ENCODE measurements around the gene RBM6. TPM values are rescaled to one million over a fixed set of nuclear protein-coding genes. Genes with fewer than 3 reads are reported as not detected.
A peak's percentile ranks its signal among the peaks of the same experiment; 100 is the strongest.

Gene RBM6
- total RNA-seq, 1 donor, result 50.7 TPM

- no peak overlapping the region for H3K27ac ChIP-seq (ENCODE audit: low read depth, low read length)
- no peaks in the 10 kb centered on the region for H3K9me3 ChIP-seq (ENCODE audit: low read depth, low read length)
- no peaks in the 10 kb centered on the region for H3K79me2 ChIP-seq (ENCODE audit: insufficient read depth, low read length)
- no peak for TF ChIP-seq CTCF (IDR thresholded peaks at IDR 0.05; ENCODE audit: extremely low read depth, low read depth, low read length)
- H3K36me3 ChIP-seq (ENCODE audit: insufficient read depth, low read length), result peaks cover 26% of the 10 kb centered on the region
- DNase-seq (ENCODE audit: insufficient read length, low spot score, missing footprints), result peak; percentile 86
- H3K27me3 ChIP-seq (ENCODE audit: insufficient read depth, low read length), result no peaks in the 10 kb centered on the region
- H3K4me1 ChIP-seq (ENCODE audit: insufficient read depth, low read length), result peaks cover 5% of the 10 kb centered on the region
- H3K4me2 ChIP-seq (ENCODE audit: insufficient read depth, low read length), result no peak overlapping the region
- no peak overlapping the region for H3K4me3 ChIP-seq (ENCODE audit: insufficient read depth, low read length)
- H2AFZ ChIP-seq (ENCODE audit: low read length), result no peak overlapping the region
- H4K20me1 ChIP-seq (ENCODE audit: insufficient read depth, low read length), result peaks cover 31% of the 10 kb centered on the region
Observed at GRCh38 chr3:50122661-50123391, 182.9 kb downstream of the RBM6 start.

DNA sequence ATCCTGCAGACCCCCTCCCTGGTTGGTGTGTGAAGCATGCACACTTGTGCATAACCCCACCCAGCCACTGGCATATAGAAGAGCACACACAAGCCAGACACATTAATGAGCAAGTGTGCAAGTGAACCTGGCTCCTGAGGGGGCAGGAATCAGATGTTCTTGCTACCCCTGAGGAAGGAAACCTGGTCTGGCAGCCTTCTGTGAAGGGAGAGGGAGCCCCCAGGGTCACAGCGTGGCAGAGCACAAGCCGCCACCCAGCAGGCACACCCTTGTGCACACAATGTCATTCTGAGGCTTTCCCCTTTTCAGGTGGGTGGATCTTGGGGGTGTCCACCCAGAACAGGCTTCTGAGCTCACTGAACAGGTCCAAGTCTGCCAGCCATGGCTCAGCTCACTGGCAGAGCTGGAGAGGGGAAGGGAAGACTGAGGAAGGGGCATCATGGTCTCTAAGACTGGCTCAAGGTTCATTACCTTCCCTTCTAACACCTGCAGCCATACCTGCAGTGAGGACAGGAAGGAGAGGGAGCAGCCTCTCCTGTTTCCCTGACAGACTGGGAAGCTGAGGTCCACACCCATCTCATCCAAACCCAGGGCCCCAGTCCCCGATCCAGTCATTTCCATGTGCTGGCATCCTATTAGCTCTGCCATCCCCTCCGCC, 183.6 kb downstream of the RBM6 start:
- H3K27me3 ChIP-seq (ENCODE audit: insufficient read depth, low read length), result no peaks in the 10 kb centered on the region
- TF ChIP-seq CTCF (IDR thresholded peaks at IDR 0.05; ENCODE audit: extremely low read depth, low read depth, low read length), result no peak
- H3K4me1 ChIP-seq (ENCODE audit: insufficient read depth, low read length), result peaks cover 5% of the 10 kb centered on the region
- H2AFZ ChIP-seq (ENCODE audit: low read length), result no peak overlapping the region
- H3K27ac ChIP-seq (ENCODE audit: low read depth, low read length), result no peak overlapping the region
- no peaks in the 10 kb centered on the region for H3K79me2 ChIP-seq (ENCODE audit: insufficient read depth, low read length)
- peak; percentile 80 for DNase-seq (ENCODE audit: insufficient read length, low spot score, missing footprints)
- H3K9me3 ChIP-seq (ENCODE audit: low read depth, low read length), result no peaks in the 10 kb centered on the region
- peaks cover 26% of the 10 kb centered on the region for H4K20me1 ChIP-seq (ENCODE audit: insufficient read depth, low read length)
- peaks cover 19% of the 10 kb centered on the region for H3K36me3 ChIP-seq (ENCODE audit: insufficient read depth, low read length)
- H3K4me3 ChIP-seq (ENCODE audit: insufficient read depth, low read length), result no peak overlapping the region
- H3K4me2 ChIP-seq (ENCODE audit: insufficient read depth, low read length), result no peak overlapping the region

GRCh38 chr3:50124052-50124799, 184.3 kb downstream of the RBM6 start:
- Histone ChIP-seq H3K27ac (ENCODE audit: low read depth, low read length) (no peak overlapping the region), H3K9me3 (ENCODE audit: low read depth, low read length) (no peaks in the 10 kb centered on the region), H4K20me1 (ENCODE audit: insufficient read depth, low read length) (peaks cover 25% of the 10 kb centered on the region), H3K36me3 (ENCODE audit: insufficient read depth, low read length) (peaks cover 15% of the 10 kb centered on the region), H3K4me3 (ENCODE audit: insufficient read depth, low read length) (no peak overlapping the region), H3K79me2 (ENCODE audit: insufficient read depth, low read length) (no peaks in the 10 kb centered on the region), H2AFZ (ENCODE audit: low read length) (no peak overlapping the region), H3K4me2 (ENCODE audit: insufficient read depth, low read length) (no peak overlapping the region), H3K27me3 (ENCODE audit: insufficient read depth, low read length) (no peaks in the 10 kb centered on the region), H3K4me1 (ENCODE audit: insufficient read depth, low read length) (peaks cover 5% of the 10 kb centered on the region)
- DNase-seq (ENCODE audit: insufficient read length, low spot score, missing footprints), result peak; percentile 96
- no peak for TF ChIP-seq CTCF (IDR thresholded peaks at IDR 0.05; ENCODE audit: extremely low read depth, low read depth, low read length)

DNA sequence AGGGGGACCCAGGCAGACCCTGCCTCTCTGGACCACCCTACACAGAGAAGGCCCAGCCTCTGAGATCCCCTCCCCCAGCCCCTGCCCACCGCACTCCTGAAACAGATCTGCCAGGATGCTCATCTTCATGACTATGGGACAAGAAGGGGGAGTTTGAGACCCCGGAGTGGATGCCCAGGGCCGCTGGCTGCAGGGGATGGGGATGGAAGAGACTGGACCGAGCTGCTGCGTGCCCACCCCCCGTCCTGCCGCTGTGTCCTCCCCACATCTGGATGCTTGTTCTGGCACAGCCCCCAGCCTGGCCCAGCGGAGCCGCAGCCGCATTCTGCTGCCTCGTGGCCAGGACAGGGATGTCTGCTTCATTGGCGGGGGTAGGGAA, 184.8 kb downstream of the RBM6 start:
- DNase-seq (ENCODE audit: insufficient read length, low spot score, missing footprints), result peak; percentile 88
- no peak overlapping the region for H2AFZ ChIP-seq (ENCODE audit: low read length)
- no peak overlapping the region for H3K27ac ChIP-seq (ENCODE audit: low read depth, low read length)

More for the DNA sequence above, 184.8 kb downstream of the RBM6 start:
- H3K27me3 ChIP-seq (ENCODE audit: insufficient read depth, low read length), result no peaks in the 10 kb centered on the region
- peaks cover 13% of the 10 kb centered on the region for H3K36me3 ChIP-seq (ENCODE audit: insufficient read depth, low read length)
- H3K9me3 ChIP-seq (ENCODE audit: low read depth, low read length), result no peaks in the 10 kb centered on the region
- no peak overlapping the region for H3K4me2 ChIP-seq (ENCODE audit: insufficient read depth, low read length)
- TF ChIP-seq CTCF (IDR thresholded peaks at IDR 0.05; ENCODE audit: extremely low read depth, low read depth, low read length), result no peak
- no peaks in the 10 kb centered on the region for H3K79me2 ChIP-seq (ENCODE audit: insufficient read depth, low read length)
- H3K4me1 ChIP-seq (ENCODE audit: insufficient read depth, low read length), result peaks cover 5% of the 10 kb centered on the region
- H3K4me3 ChIP-seq (ENCODE audit: insufficient read depth, low read length), result no peak overlapping the region
- peaks cover 25% of the 10 kb centered on the region for H4K20me1 ChIP-seq (ENCODE audit: insufficient read depth, low read length)

All from osteoblast (primary cell).